Measurements from ENCODE around the gene EVA1B. TPM values are rescaled to one million over a fixed set of nuclear protein-coding genes. Genes with fewer than 3 reads are reported as not detected.

The EVA1B gene
- total RNA-seq, 2 donors from 2014 or later, result 5.8 to 6.3 TPM

- no peak for ATAC-seq
- H3K4me3 Mint-ChIP-seq, result no peak overlapping the region
- no peaks in the 10 kb centered on the region for H3K9me3 Mint-ChIP-seq
Observed at GRCh38 chr1:36341626-36342320, 18.3 kb upstream of the EVA1B start.

GRCh38 chr1:36339615-36340014 is 16.2 kb upstream of the EVA1B start:
- Mint-ChIP-seq H3K27me3 (no peaks in the 10 kb centered on the region), H3K4me3 (no peak overlapping the region), H3K9me3 (no peaks in the 10 kb centered on the region), H3K36me3 (no peaks in the 10 kb centered on the region), H3K27ac (no peak overlapping the region), H3K4me1 (ENCODE audit: low read depth in 2 of 2) (peaks cover 3 to 12% of the 10 kb centered on the region in 2 donors)
- DNase-seq (ENCODE audit: low spot score) (no peak), ATAC-seq (no peak)

More at GRCh38 chr1:36341626-36342320, 18.3 kb upstream of the EVA1B start:
- no peak for DNase-seq (ENCODE audit: low spot score)
- no peak overlapping the region for H3K27ac Mint-ChIP-seq
- no peaks in the 10 kb centered on the region for H3K36me3 Mint-ChIP-seq
- peaks cover 3 to 15% of the 10 kb centered on the region in 2 donors for H3K4me1 Mint-ChIP-seq (ENCODE audit: low read depth in 2 of 2)
- no peaks in the 10 kb centered on the region for H3K27me3 Mint-ChIP-seq

DNA sequence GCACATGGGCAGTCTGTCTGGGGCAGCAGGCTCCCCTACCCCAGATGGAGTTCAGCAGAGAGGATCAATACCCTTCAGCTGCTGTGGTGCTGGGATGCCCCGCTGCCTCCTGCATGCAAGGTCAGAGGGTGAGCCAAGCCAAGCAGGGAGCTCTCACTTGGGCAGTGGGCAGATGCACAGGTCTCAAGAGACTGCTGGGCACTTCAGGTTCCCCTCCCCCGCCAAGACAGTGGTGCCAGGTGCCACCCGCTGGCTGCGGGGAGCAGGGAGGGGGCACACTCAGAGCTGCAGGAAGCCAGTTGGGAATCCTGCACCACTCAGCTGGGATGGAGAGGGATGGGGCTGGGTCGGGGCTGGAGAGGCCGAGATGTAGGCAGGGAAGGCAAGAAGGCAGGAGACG is 15.8 kb upstream of the EVA1B start:
- ATAC-seq (no peak), DNase-seq (ENCODE audit: low spot score) (no peak)
- H3K4me3 Mint-ChIP-seq, result no peak overlapping the region
- no peaks in the 10 kb centered on the region for H3K27me3 Mint-ChIP-seq
- peaks cover 3 to 11% of the 10 kb centered on the region in 2 donors for H3K4me1 Mint-ChIP-seq (ENCODE audit: low read depth in 2 of 2)
- no peaks in the 10 kb centered on the region for H3K9me3 Mint-ChIP-seq
- no peaks in the 10 kb centered on the region for H3K36me3 Mint-ChIP-seq
- no peak overlapping the region for H3K27ac Mint-ChIP-seq

GRCh38 chr1:36337830-36338229 is 14.4 kb upstream of the EVA1B start:
- no peak for ATAC-seq
- H3K9me3 Mint-ChIP-seq, result no peaks in the 10 kb centered on the region
- no peaks in the 10 kb centered on the region for H3K27me3 Mint-ChIP-seq
- no peaks in the 10 kb centered on the region for H3K36me3 Mint-ChIP-seq
- no peak overlapping the region for H3K4me3 Mint-ChIP-seq
- no peak overlapping the region for H3K27ac Mint-ChIP-seq
- DNase-seq (ENCODE audit: low spot score), result no peak
- peaks cover 3 to 11% of the 10 kb centered on the region in 2 donors for H3K4me1 Mint-ChIP-seq (ENCODE audit: low read depth in 2 of 2)

- ATAC-seq (no peak), DNase-seq (ENCODE audit: low spot score) (no peak)
- Mint-ChIP-seq H3K9me3 (no peaks in the 10 kb centered on the region), H3K4me1 (ENCODE audit: low read depth in 2 of 2) (peaks cover 6 to 9% of the 10 kb centered on the region in 2 donors), H3K36me3 (no peaks in the 10 kb centered on the region), H3K27ac (peak overlapping the region in 1 of 2 donors; percentile 1), H3K27me3 (peaks cover 0 to 4% of the 10 kb centered on the region in 2 donors), H3K4me3 (no peak overlapping the region)
Observed at GRCh38 chr1:36330940-36331339, 7.5 kb upstream of the EVA1B start.

GRCh38 chr1:36329817-36330216 is 6.4 kb upstream of the EVA1B start:
- Mint-ChIP-seq H3K4me3 (no peak overlapping the region), H3K27me3 (peaks cover 0 to 4% of the 10 kb centered on the region in 2 donors), H3K4me1 (ENCODE audit: low read depth in 2 of 2) (peaks cover 6 to 9% of the 10 kb centered on the region in 2 donors), H3K27ac (no peak overlapping the region), H3K9me3 (no peaks in the 10 kb centered on the region), H3K36me3 (no peaks in the 10 kb centered on the region)
- no peak for ATAC-seq
- DNase-seq (ENCODE audit: low spot score), result no peak

GRCh38 chr1:36328713-36329112 is 5.3 kb upstream of the EVA1B start:
- peaks cover 9 to 12% of the 10 kb centered on the region in 2 donors for H3K4me1 Mint-ChIP-seq (ENCODE audit: low read depth in 2 of 2)
- H3K27ac Mint-ChIP-seq, result no peak overlapping the region
- H3K36me3 Mint-ChIP-seq, result no peaks in the 10 kb centered on the region
- no peak for DNase-seq (ENCODE audit: low spot score)
- H3K4me3 Mint-ChIP-seq, result no peak overlapping the region
- no peaks in the 10 kb centered on the region for H3K9me3 Mint-ChIP-seq
- ATAC-seq, result no peak
- peaks cover 0 to 4% of the 10 kb centered on the region in 2 donors for H3K27me3 Mint-ChIP-seq

GRCh38 chr1:36328088-36328480 is 4.6 kb upstream of the EVA1B start:
- H3K36me3 Mint-ChIP-seq, result no peaks in the 10 kb centered on the region
- no peaks in the 10 kb centered on the region for H3K9me3 Mint-ChIP-seq
- peaks cover 9 to 12% of the 10 kb centered on the region in 2 donors for H3K4me1 Mint-ChIP-seq (ENCODE audit: low read depth in 2 of 2)
- ATAC-seq (no peak), DNase-seq (ENCODE audit: low spot score) (no peak)
- peak overlapping the region in 1 of 2 donors; percentile 31 for H3K27ac Mint-ChIP-seq
- peaks cover 0 to 4% of the 10 kb centered on the region in 2 donors for H3K27me3 Mint-ChIP-seq
- no peak overlapping the region for H3K4me3 Mint-ChIP-seq

GRCh38 chr1:36327421-36328087 is 4.1 kb upstream of the EVA1B start:
- H3K4me3 Mint-ChIP-seq, result no peak overlapping the region
- DNase-seq (ENCODE audit: low spot score), result no peak
- peak in 1 of 2 donors; percentile 50 for ATAC-seq
- peak overlapping the region in 1 of 2 donors; percentile 31 for H3K27ac Mint-ChIP-seq
- H3K27me3 Mint-ChIP-seq, result peaks cover 0 to 4% of the 10 kb centered on the region in 2 donors
- H3K4me1 Mint-ChIP-seq (ENCODE audit: low read depth in 2 of 2), result peaks cover 9 to 12% of the 10 kb centered on the region in 2 donors
- no peaks in the 10 kb centered on the region for H3K36me3 Mint-ChIP-seq
- H3K9me3 Mint-ChIP-seq, result no peaks in the 10 kb centered on the region

DNA sequence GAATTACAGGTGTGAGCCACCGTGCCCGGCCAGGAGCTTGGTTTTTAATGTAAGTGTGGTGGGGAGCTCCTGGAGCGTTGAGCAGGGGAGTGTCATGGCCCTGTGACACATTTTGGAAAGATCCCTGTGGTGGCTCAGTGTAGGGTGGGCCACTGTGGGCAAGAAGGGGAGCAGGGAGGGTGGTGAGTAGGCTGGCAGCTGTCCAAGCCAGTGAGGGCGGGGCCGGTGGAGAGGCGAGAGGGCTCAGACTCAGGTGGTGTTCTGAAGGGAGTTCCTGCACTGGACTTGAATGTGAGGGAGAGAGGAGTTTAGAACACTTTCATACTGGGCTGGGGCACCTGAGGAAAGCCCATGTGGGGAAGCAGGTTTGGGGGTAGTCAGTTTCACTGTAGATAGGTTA is 3.1 kb upstream of the EVA1B start:
- DNase-seq (ENCODE audit: low spot score) (no peak), ATAC-seq (no peak)
- Mint-ChIP-seq H3K27ac (peak overlapping the region in 1 of 2 donors; percentile 72), H3K4me1 (ENCODE audit: low read depth in 2 of 2) (peaks cover 9 to 15% of the 10 kb centered on the region in 2 donors), H3K27me3 (peaks cover 0 to 4% of the 10 kb centered on the region in 2 donors), H3K9me3 (no peaks in the 10 kb centered on the region), H3K4me3 (no peak overlapping the region), H3K36me3 (no peaks in the 10 kb centered on the region)

- peaks cover 0 to 4% of the 10 kb centered on the region in 2 donors for H3K27me3 Mint-ChIP-seq
- DNase-seq (ENCODE audit: low spot score), result no peak
- peaks cover 9 to 21% of the 10 kb centered on the region in 2 donors for H3K4me1 Mint-ChIP-seq (ENCODE audit: low read depth in 2 of 2)
- no peaks in the 10 kb centered on the region for H3K9me3 Mint-ChIP-seq
- no peak for ATAC-seq
- H3K36me3 Mint-ChIP-seq, result no peaks in the 10 kb centered on the region
- H3K4me3 Mint-ChIP-seq, result peak overlapping the region; percentile 77
- H3K27ac Mint-ChIP-seq, result peak overlapping the region in 1 of 2 donors; percentile 63
Observed at GRCh38 chr1:36324353-36324703, 883 bp upstream of the EVA1B start.

- H3K27ac Mint-ChIP-seq, result no peak overlapping the region
Observed at GRCh38 chr1:36322786-36323635, 434 bp downstream of the EVA1B start.

DNA sequence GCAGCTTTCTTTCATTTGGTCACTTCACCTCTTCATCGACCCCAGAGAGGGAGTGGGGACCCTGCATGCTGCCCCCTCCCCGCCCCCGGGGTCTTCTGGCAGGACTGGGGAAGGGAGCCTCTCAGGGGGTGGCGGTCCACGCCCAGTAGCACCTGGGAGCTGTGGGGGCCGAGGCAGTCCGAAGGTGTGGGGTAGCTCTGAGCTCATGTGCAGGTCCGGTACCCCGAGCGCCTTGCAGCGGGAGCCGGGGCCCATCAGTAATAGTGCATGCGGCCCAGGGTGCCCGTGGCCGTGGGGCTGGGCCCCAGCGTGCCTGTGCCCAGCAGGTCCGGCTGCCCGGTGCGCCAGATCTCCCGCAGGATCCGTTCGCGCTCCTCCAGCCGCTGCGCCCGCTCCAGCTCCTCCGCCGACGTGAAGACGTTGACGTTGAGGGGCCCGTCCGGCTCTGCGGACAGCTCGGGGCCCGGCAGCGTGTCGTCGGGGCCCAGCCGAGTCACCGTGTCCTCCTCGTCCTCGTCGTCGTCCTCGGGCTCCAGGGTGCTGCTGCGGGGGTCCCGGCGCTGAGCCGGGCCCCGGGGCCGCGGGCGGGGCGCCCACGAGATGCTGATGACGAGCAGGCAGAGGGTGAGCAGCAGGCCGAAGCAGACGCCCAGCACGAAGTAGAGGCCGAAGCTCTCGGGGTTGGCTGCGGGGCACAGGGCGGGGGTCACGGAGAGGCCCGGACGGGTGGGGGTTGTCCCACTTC is 1.2 kb downstream of the EVA1B start:
- Mint-ChIP-seq H3K9me3 (no peaks in the 10 kb centered on the region), H3K27me3 (peaks cover 0 to 1% of the 10 kb centered on the region in 2 donors), H3K27ac (peak overlapping the region in 1 of 2 donors; percentile 49), H3K4me1 (ENCODE audit: low read depth in 2 of 2) (peaks cover 1 to 15% of the 10 kb centered on the region in 2 donors), H3K36me3 (no peaks in the 10 kb centered on the region), H3K4me3 (peak overlapping the region; percentile 53)
- no peak for ATAC-seq
- no peak for DNase-seq (ENCODE audit: low spot score)

More at GRCh38 chr1:36322786-36323635, 434 bp downstream of the EVA1B start:
- DNase-seq (ENCODE audit: low spot score), result no peak
- H3K4me1 Mint-ChIP-seq (ENCODE audit: low read depth in 2 of 2), result peaks cover 9 to 21% of the 10 kb centered on the region in 2 donors
- no peaks in the 10 kb centered on the region for H3K36me3 Mint-ChIP-seq
- no peaks in the 10 kb centered on the region for H3K9me3 Mint-ChIP-seq
- peak; percentile 57 to 69 for ATAC-seq
- H3K27me3 Mint-ChIP-seq, result peaks cover 0 to 4% of the 10 kb centered on the region in 2 donors
- H3K4me3 Mint-ChIP-seq, result peak overlapping the region; percentile 53

All from natural killer cell treated with Interleukin-12 subunit alpha and Interleukin-12 subunit beta and Interleukin-15 and Interleukin-18, amount 100 ng/mL, for 72 hours (primary cell).